ENCODE data around the gene SLC15A1.

DNA sequence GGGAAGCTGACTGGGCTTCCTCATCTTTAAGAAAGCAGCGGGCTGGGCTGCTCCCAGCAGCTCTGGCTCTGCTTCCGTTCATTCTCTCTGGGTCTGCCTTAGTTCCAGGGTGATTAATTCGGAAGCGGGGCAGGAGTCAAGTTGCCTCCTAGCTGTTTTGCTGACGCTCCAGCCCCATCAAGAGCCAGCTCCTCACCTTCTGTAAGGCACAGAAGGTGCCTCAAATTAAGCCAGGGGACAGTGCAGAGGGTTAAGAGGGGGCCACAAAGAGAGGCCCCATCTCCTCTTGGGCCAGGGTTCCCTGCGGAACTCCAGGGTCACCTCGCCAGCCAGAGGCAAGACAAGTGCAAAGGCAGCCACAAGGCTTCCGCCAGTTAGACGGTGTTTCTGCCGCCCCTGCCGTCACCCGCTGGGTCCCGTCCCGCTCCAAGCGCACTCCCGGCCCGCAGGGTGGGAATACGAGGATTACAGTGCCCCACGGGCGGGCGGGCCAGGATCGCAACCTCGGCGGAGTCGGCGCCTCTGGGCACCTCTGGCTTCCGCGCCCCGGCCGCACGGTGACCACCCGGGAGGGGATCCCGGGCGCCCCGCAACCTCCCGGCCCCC lies 508 bp downstream of the SLC15A1 start:
- no peak for TF ChIP-seq POLR2A (IDR thresholded peaks at IDR 0.05)
- TF ChIP-seq, protein P1, sequence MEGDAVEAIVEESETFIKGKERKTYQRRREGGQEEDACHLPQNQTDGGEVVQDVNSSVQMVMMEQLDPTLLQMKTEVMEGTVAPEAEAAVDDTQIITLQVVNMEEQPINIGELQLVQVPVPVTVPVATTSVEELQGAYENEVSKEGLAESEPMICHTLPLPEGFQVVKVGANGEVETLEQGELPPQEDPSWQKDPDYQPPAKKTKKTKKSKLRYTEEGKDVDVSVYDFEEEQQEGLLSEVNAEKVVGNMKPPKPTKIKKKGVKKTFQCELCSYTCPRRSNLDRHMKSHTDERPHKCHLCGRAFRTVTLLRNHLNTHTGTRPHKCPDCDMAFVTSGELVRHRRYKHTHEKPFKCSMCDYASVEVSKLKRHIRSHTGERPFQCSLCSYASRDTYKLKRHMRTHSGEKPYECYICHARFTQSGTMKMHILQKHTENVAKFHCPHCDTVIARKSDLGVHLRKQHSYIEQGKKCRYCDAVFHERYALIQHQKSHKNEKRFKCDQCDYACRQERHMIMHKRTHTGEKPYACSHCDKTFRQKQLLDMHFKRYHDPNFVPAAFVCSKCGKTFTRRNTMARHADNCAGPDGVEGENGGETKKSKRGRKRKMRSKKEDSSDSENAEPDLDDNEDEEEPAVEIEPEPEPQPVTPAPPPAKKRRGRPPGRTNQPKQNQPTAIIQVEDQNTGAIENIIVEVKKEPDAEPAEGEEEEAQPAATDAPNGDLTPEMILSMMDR (IDR thresholded peaks at IDR 0.05) = no peak

All from uterus (tissue), 2 donors.